Colonic mucosa (tissue), 4 donors: ENCODE measurements around the gene PERM1. TPM values are rescaled to one million over a fixed set of nuclear protein-coding genes. Genes with fewer than 3 reads are reported as not detected.
"Not testable (repeated sequence)": the region's sequence is repeated elsewhere in the genome, so short reads cannot be mapped to it uniquely, and the experiment has no call there.

Source experiments
- DNase-seq: peaks from one replicate; pipeline ENCODE4 v3.0.0-alpha.2; 2020
- H3K27ac ChIP-seq: fragments of 200-600 bp; one replicate; pipeline ENCODE4 v1.8.0; 2021
- H3K27me3 ChIP-seq: fragments of 200-600 bp; one replicate; pipeline ENCODE4 v1.8.0; 2021
- H3K36me3 ChIP-seq: fragments of 200-600 bp; one replicate; pipeline ENCODE4 v1.8.0; 2021
- H3K4me1 ChIP-seq: fragments of 200-600 bp; one replicate; pipeline ENCODE4 v1.8.0; 2021; ENCODE audit warnings: mild to moderate bottlenecking
- H3K4me3 ChIP-seq: fragments of 200-600 bp; one replicate; pipeline ENCODE4 v1.8.0; 2021
- H3K9ac ChIP-seq, 2 donors: one replicate each; pipeline ENCODE4 v1.7.0; 2013; ENCODE audit warnings: control low read depth in 2 of 2, low read depth in 2 of 2, low read length in 2 of 2
- H3K9me3 ChIP-seq: fragments of 200-600 bp; one replicate; pipeline ENCODE4 v1.8.0; 2021
- CTCF ChIP-seq: fragments of 200-600 bp; IDR thresholded peaks from one replicate; pipeline ENCODE4 v1.8.0; 2022; ENCODE audit warnings: antibody characterized with exemption, mild to moderate bottlenecking
- intact Hi-C: fragments of 100-400 bp; cut with DNase I; formaldehyde crosslinking; loops from one replicate; pipeline ENCODE4 v1.14.1; 2022
- total RNA-seq, 2 donors: library from RNA; stranded (reverse); fragmentation: NEBNext Ultra II Directional in 1 of 2; extraction: Animal tissue kit (Norgen Biotek cat#: 25700) in 1 of 2; gene quantifications; one replicate each; pipeline ENCODE4 v1.2.1, GENCODE V29; 2021
- donor health status: healthy.
- donor health status: DM: no; HTN: no; CAD: no.
- donor health status: DM: no; HTN: no; CAD: no.

Gene PERM1
- total RNA-seq, 2 donors from 2014 or later, result not detected

GRCh38 chr1:1021010-1021919, 39.4 kb upstream of the PERM1 start:
- H3K27me3 ChIP-seq, result no peaks in the 10 kb centered on the region
- H3K27ac ChIP-seq, result peak overlapping the region; percentile 85
- H3K9ac ChIP-seq, result peak overlapping the region; percentile 6 to 35
- no peak for TF ChIP-seq CTCF
- peaks cover 6% of the 10 kb centered on the region for H3K4me1 ChIP-seq
- intact Hi-C loops, result no loop called here
- peak overlapping the region; percentile 75 for H3K4me3 ChIP-seq
- peak; percentile 88 for DNase-seq
- H3K36me3 ChIP-seq, result no peaks in the 10 kb centered on the region
- no peaks in the 10 kb centered on the region for H3K9me3 ChIP-seq

GRCh38 chr1:1020415-1021009, 38.6 kb upstream of the PERM1 start:
- peaks cover 6% of the 10 kb centered on the region for H3K4me1 ChIP-seq
- no peaks in the 10 kb centered on the region for H3K9me3 ChIP-seq
- DNase-seq, result no peak
- intact Hi-C loops, result no loop called here
- H3K27me3 ChIP-seq, result no peaks in the 10 kb centered on the region
- H3K4me3 ChIP-seq, result peak overlapping the region; percentile 75
- peak overlapping the region; percentile 85 for H3K27ac ChIP-seq
- H3K36me3 ChIP-seq, result no peaks in the 10 kb centered on the region
- no peak for TF ChIP-seq CTCF
- H3K9ac ChIP-seq, result peak overlapping the region; percentile 6 to 73

GRCh38 chr1:1020000-1020404, 38.1 kb upstream of the PERM1 start, which contains the start of gene AGRN:
Gene AGRN (plus strand): TSS chr1:1020120. CDS start chr1:1020173, 53 bp downstream.
- Histone ChIP-seq H3K36me3 (no peaks in the 10 kb centered on the region), H3K4me1 (peaks cover 6% of the 10 kb centered on the region), H3K27me3 (no peaks in the 10 kb centered on the region), H3K4me3 (peak within 1 kb of the TSS; percentile 75), H3K9me3 (no peaks in the 10 kb centered on the region), H3K27ac (peak within 1 kb of the TSS; percentile 85), H3K9ac (peak within 1 kb of the TSS; percentile 19 to 73)
- intact Hi-C loops, result no loop called here
- DNase-seq, result no peak
- TF ChIP-seq CTCF, result no peak

- H3K36me3 ChIP-seq, result no peaks in the 10 kb centered on the region
- H3K9me3 ChIP-seq, result no peaks in the 10 kb centered on the region
- peaks cover 6% of the 10 kb centered on the region for H3K4me1 ChIP-seq
- H3K27ac ChIP-seq, result peak overlapping the region; percentile 85
- H3K9ac ChIP-seq, result no peak overlapping the region
- peak; percentile 81 for DNase-seq
- peak; percentile 19 for TF ChIP-seq CTCF
- intact Hi-C loops, result no loop called here
- H3K27me3 ChIP-seq, result no peaks in the 10 kb centered on the region
- H3K4me3 ChIP-seq, result peak overlapping the region; percentile 75
Observed at GRCh38 chr1:1019122-1019999, 37.5 kb upstream of the PERM1 start.

- H3K4me1 ChIP-seq, H3K27ac ChIP-seq, H3K9ac ChIP-seq, H3K36me3 ChIP-seq, H3K9me3 ChIP-seq, intact Hi-C loops, H3K4me3 ChIP-seq, H3K27me3 ChIP-seq, DNase-seq: not testable (repeated sequence)
Observed at GRCh38 chr1:1018321-1018685, 36.4 kb upstream of the PERM1 start.

- H3K9me3 ChIP-seq, H3K4me1 ChIP-seq, H3K27me3 ChIP-seq, intact Hi-C loops, H3K36me3 ChIP-seq, H3K27ac ChIP-seq, DNase-seq, H3K9ac ChIP-seq, H3K4me3 ChIP-seq: not testable (repeated sequence)
Observed at GRCh38 chr1:1017397-1018320, 35.8 kb upstream of the PERM1 start.
